HG02885 (cell line): Measurements from ENCODE around the gene HOXA3.
A peak's percentile ranks its signal among the peaks of the same experiment; 100 is the strongest.

Source experiments
- ATAC-seq: cut with Tn5 transposase; IDR thresholded peaks from one replicate; pipeline ENCODE4 v1.9.1; 2021; ENCODE audit warnings: mild to moderate bottlenecking; ENCODE audit not compliant: unreplicated experiment, poor library complexity

Gene HOXA3

GRCh38 chr7:27095050-27095896 lies 57.1 kb downstream of the HOXA3 start:
- peak; percentile 14 for ATAC-seq

- ATAC-seq, result no peak
Observed at GRCh38 chr7:27094304-27095049, 57.9 kb downstream of the HOXA3 start.

- no peak for ATAC-seq
Observed at GRCh38 chr7:27093184-27093895, 59.0 kb downstream of the HOXA3 start.

GRCh38 chr7:27092819-27093110 lies 59.6 kb downstream of the HOXA3 start:
- no peak for ATAC-seq

- no peak for ATAC-seq
Observed at GRCh38 chr7:27091941-27092818, 60.2 kb downstream of the HOXA3 start.

GRCh38 chr7:27091105-27091504 lies 61.3 kb downstream of the HOXA3 start:
- ATAC-seq, result no peak

GRCh38 chr7:27088002-27088922 lies 64.1 kb downstream of the HOXA3 start:
- no peak for ATAC-seq

- ATAC-seq, result no peak
Observed at GRCh38 chr7:27083646-27084045, 68.7 kb downstream of the HOXA3 start.

- ATAC-seq, result no peak
Observed at GRCh38 chr7:27082171-27082570, 70.2 kb downstream of the HOXA3 start.

- ATAC-seq, result no peak
Observed at GRCh38 chr7:27080844-27081436, 71.4 kb downstream of the HOXA3 start.

- no peak for ATAC-seq
Observed at GRCh38 chr7:27079234-27079975, 73.0 kb downstream of the HOXA3 start.

- ATAC-seq, result no peak
Observed at GRCh38 chr7:27078616-27079233, 73.7 kb downstream of the HOXA3 start.

GRCh38 chr7:27073076-27073475 lies 79.3 kb downstream of the HOXA3 start:
- ATAC-seq, result no peak

GRCh38 chr7:27071622-27072390 lies 80.6 kb downstream of the HOXA3 start:
- no peak for ATAC-seq

- ATAC-seq, result no peak
Observed at GRCh38 chr7:27068259-27068658, 84.1 kb downstream of the HOXA3 start.

GRCh38 chr7:27066148-27066547 lies 86.2 kb downstream of the HOXA3 start:
- no peak for ATAC-seq

- ATAC-seq, result no peak
Observed at GRCh38 chr7:27065709-27066108, 86.7 kb downstream of the HOXA3 start.
